Natural killer cell treated with Interleukin-12 subunit alpha and Interleukin-12 subunit beta and Interleukin-15 and Interleukin-18, amount 100 ng/mL, for 72 hours (primary cell): Measurements from ENCODE around the gene PMEPA1. TPM values are rescaled to one million over a fixed set of nuclear protein-coding genes. Genes with fewer than 3 reads are reported as not detected.

ENCODE experiments used
- ATAC-seq, 2 donors: fragments of 150-1000 bp; cut with Tn5 transposase in 1 of 2; sonication (Bioruptor Pico), chemical (Tn5 transposase) in 1 of 2; 2 replicates each; pipeline ENCODE4 v1.10.0; 2021
- DNase-seq: peaks from one replicate; pipeline ENCODE4 v3.0.0; 2022; ENCODE audit warnings: low spot score
- H3K27ac Mint-ChIP-seq, 2 donors: 1 replicate in 1 of 2; 2 replicates in 1 of 2; pipeline ENCODE4 v1.8.0; 2022; ENCODE audit warnings: mixed read lengths in 2 of 2, mild to moderate bottlenecking in 1 of 2, moderate library complexity in 1 of 2
- H3K27me3 Mint-ChIP-seq, 2 donors: 1 replicate in 1 of 2; 2 replicates in 1 of 2; pipeline ENCODE4 v1.8.0; 2022; ENCODE audit warnings: mixed read lengths in 2 of 2
- H3K36me3 Mint-ChIP-seq: one replicate; pipeline ENCODE4 v1.8.0; 2022; ENCODE audit warnings: mixed read lengths
- H3K4me1 Mint-ChIP-seq, 2 donors: 1 replicate in 1 of 2; 2 replicates in 1 of 2; pipeline ENCODE4 v1.8.0; 2022; ENCODE audit warnings: low read depth in 2 of 2, mixed read lengths in 2 of 2, mild to moderate bottlenecking in 1 of 2
- H3K4me3 Mint-ChIP-seq: one replicate; pipeline ENCODE4 v1.8.0; 2022; ENCODE audit warnings: mixed read lengths
- H3K9me3 Mint-ChIP-seq: 2 replicates; pipeline ENCODE4 v1.8.0; 2022; ENCODE audit warnings: mixed read lengths
- total RNA-seq, 2 donors: library from RNA; stranded (reverse); gene quantifications; one replicate each; pipeline ENCODE4 v1.2.3, GENCODE V29; 2022

Gene PMEPA1
- total RNA-seq, 2 donors from 2014 or later: 0.08 TPM; not detected in 1

DNA sequence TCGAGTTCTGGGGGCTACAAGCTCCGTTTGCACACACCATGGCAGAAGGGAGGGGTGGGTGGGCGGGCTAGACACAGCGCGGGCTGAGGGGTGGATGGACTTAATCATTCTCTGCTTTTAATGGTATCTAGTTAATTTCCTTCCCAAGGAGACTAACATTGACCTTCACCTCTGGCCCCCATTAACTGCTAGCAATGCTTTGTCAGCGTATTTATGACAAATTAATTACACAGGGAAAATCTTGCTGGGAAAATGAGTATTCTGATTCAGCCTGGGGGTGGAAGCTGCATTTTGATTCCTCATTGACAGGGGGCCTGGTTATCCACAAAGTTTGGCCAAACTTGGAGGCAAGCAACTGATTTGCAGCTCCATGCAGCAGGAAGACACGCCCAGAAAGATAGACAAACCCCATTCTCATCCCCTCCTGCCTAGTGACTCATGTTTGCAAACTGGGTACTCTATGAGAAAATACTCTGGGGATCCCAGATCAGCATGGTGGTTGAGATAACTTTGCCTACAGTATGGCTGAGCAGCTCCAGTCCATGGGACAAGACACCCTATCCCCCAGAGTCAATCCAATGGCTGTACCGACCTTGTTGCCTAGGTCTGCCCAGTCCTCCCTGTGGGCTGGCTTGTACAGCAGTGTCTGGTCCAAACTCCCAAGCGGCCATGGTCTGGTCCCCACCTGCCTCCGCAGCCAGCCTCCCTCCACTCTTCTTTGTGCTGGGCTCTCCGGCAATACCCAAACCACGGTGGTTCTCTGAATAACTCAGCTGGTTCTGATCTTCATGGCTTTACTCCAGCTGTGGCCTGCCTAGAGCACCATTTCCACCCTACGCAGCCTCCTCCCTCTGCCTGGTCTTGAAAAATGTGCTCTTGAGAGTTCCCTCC is 109.2 kb downstream of the PMEPA1 start:
- Mint-ChIP-seq H3K27me3 (no peaks in the 10 kb centered on the region), H3K4me1 (peaks cover 25 to 28% of the 10 kb centered on the region in 2 donors), H3K27ac (no peak overlapping the region), H3K4me3 (no peak overlapping the region), H3K9me3 (no peaks in the 10 kb centered on the region), H3K36me3 (no peaks in the 10 kb centered on the region)
- peak in 1 of 2 donors; percentile 42 for ATAC-seq
- DNase-seq: no peak

DNA sequence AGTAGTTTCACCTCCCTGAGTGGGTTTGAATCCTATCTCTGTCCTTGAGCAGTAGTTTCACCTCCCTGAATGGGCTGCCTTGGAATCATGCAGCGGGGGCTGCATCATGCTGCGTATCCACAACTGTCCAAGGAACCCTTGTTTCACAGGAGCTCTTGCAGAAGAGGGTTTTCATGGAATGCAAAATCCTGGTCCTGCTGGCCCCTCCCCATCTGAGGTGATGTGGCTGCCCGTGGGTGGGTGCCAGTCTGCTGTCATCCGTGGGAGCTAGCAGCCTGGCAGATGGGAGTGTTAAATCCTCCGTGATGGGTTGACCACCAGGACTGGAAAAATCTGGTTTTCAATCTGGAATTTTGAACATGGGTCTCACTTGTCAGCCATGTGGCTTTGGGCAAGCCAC is 111.3 kb downstream of the PMEPA1 start:
- H3K27me3 Mint-ChIP-seq: no peaks in the 10 kb centered on the region
- no peaks in the 10 kb centered on the region for H3K36me3 Mint-ChIP-seq
- H3K4me1 Mint-ChIP-seq: peaks cover 11 to 16% of the 10 kb centered on the region in 2 donors
- no peaks in the 10 kb centered on the region for H3K9me3 Mint-ChIP-seq
- ATAC-seq: no peak
- no peak overlapping the region for H3K27ac Mint-ChIP-seq
- no peak overlapping the region for H3K4me3 Mint-ChIP-seq
- DNase-seq: no peak

Other genes with a start within 250 kb of the PMEPA1 start
- gene CTCFL, start 184.9 kb downstream of the PMEPA1 start, total RNA-seq: not detected
- gene PCK1, start 148.9 kb downstream of the PMEPA1 start, total RNA-seq: not detected
- gene ZBP1, start 89.6 kb downstream of the PMEPA1 start, total RNA-seq: 1 to 10 TPM; 4.8 to 4.9 TPM